ENCODE data around the gene PCDHB8. TPM values are rescaled to one million over a fixed set of nuclear protein-coding genes. Genes with fewer than 3 reads are reported as not detected.
"Not testable (repeated sequence)": the region's sequence is repeated elsewhere in the genome, so short reads cannot be mapped to it uniquely, and the experiment has no call there.

Gene PCDHB8
- total and polyA plus RNA-seq, 7 experiments from 2014 or later, result not detected

GRCh38 chr5:141182248-141182647, 4.7 kb downstream of the PCDHB8 start, which contains the start of gene PCDHB16:
TSS of gene PCDHB16 (plus strand) at chr5:141182387. CDS start at chr5:141182560, 173 bp downstream.
- H3K9me3 Mint-ChIP-seq, result peaks cover 10 to 59% (median 33%) of the 10 kb centered on the region in 11 donors
- H3K27me3 Mint-ChIP-seq, result peaks cover 0 to 62% (median 58%) of the 10 kb centered on the region in 5 donors
- peaks cover 0 to 9% (median 5%) of the 10 kb centered on the region in 7 donors for H3K4me1 Mint-ChIP-seq
- DNase-seq, result no peak
- H3K36me3 ChIP-seq (ENCODE audit: control insufficient read depth in 2 of 3, insufficient read depth in 3 of 3, low read length in 3 of 3), result no peaks in the 10 kb centered on the region
- H3K27ac ChIP-seq (ENCODE audit: low read depth, low read length), result no peak within 1 kb of the TSS
- ChIA-PET POLR2A (no interaction called here), CTCF (interaction anchor here (0.6 to 1.0 kb wide), 2 partner anchors 332 to 654 kb away, joined by 3 read pairs; no protein-coding TSS in a partner anchor)
- H3K4me1 ChIP-seq (ENCODE audit: control insufficient read depth in 2 of 2, insufficient read depth in 2 of 2, low read length in 2 of 2), result no peaks in the 10 kb centered on the region
- peaks cover 0 to 7% (median 0%) of the 10 kb centered on the region in 3 experiments for H3K9me3 ChIP-seq (ENCODE audit: control insufficient read depth in 2 of 3, low read length in 3 of 3)
- peaks cover 5 to 33% (median 18%) of the 10 kb centered on the region in 5 donors for H3K36me3 Mint-ChIP-seq
- H3K4me3 Mint-ChIP-seq, result no peak within 1 kb of the TSS
- peak within 1 kb of the TSS in 2 of 9 donors; percentile 18 to 25 for H3K27ac Mint-ChIP-seq
- intact Hi-C loops (cut with micrococcal nuclease), result no loop called here
- no peak within 1 kb of the TSS for H3K4me3 ChIP-seq (ENCODE audit: low read length)
- no peak for ATAC-seq
- H3K27me3 ChIP-seq (ENCODE audit: control insufficient read depth in 2 of 2, insufficient read depth in 2 of 2, low read length in 2 of 2), result no peaks in the 10 kb centered on the region

GRCh38 chr5:141184117-141184855, 6.7 kb downstream of the PCDHB8 start:
- H3K4me3 Mint-ChIP-seq; POLR2A ChIA-PET; H3K4me1 ChIP-seq (ENCODE audit: control insufficient read depth in 2 of 2, insufficient read depth in 2 of 2, low read length in 2 of 2); CTCF ChIA-PET; intact Hi-C loops (cut with micrococcal nuclease); H3K27ac ChIP-seq (ENCODE audit: low read depth, low read length); H3K4me3 ChIP-seq (ENCODE audit: low read length); H3K27me3 ChIP-seq (ENCODE audit: control insufficient read depth in 2 of 2, insufficient read depth in 2 of 2, low read length in 2 of 2); H3K36me3 ChIP-seq (ENCODE audit: control insufficient read depth in 2 of 3, insufficient read depth in 3 of 3, low read length in 3 of 3); ATAC-seq; H3K27ac Mint-ChIP-seq; DNase-seq; H3K9me3 ChIP-seq (ENCODE audit: control insufficient read depth in 2 of 3, low read length in 3 of 3): not testable (repeated sequence)
- peaks cover 7 to 37% (median 22%) of the 10 kb centered on the region in 5 donors for H3K36me3 Mint-ChIP-seq
- H3K4me1 Mint-ChIP-seq, result peaks cover 0 to 12% (median 5%) of the 10 kb centered on the region in 7 donors
- peaks cover 3 to 76% (median 72%) of the 10 kb centered on the region in 5 donors for H3K27me3 Mint-ChIP-seq
- peaks cover 10 to 74% (median 44%) of the 10 kb centered on the region in 11 donors for H3K9me3 Mint-ChIP-seq

- Mint-ChIP-seq H3K4me1 (peaks cover 0 to 12% (median 5%) of the 10 kb centered on the region in 7 donors), H3K27me3 (peaks cover 3 to 86% (median 76%) of the 10 kb centered on the region in 5 donors), H3K27ac (no peak within 1 kb of the TSS), H3K36me3 (peaks cover 7 to 38% (median 28%) of the 10 kb centered on the region in 5 donors), H3K9me3 (peaks cover 12 to 80% (median 50%) of the 10 kb centered on the region in 11 donors), H3K4me3 (peak within 1 kb of the TSS; percentile 15 to 64 (median 35))
- Histone ChIP-seq H3K9me3 (ENCODE audit: control insufficient read depth in 2 of 3, low read length in 3 of 3) (peaks cover 0 to 7% (median 0%) of the 10 kb centered on the region in 3 experiments), H3K27me3 (ENCODE audit: control insufficient read depth in 2 of 2, insufficient read depth in 2 of 2, low read length in 2 of 2) (no peaks in the 10 kb centered on the region), H3K4me1 (ENCODE audit: control insufficient read depth in 2 of 2, insufficient read depth in 2 of 2, low read length in 2 of 2) (no peaks in the 10 kb centered on the region), H3K36me3 (ENCODE audit: control insufficient read depth in 2 of 3, insufficient read depth in 3 of 3, low read length in 3 of 3) (no peaks in the 10 kb centered on the region), H3K27ac (ENCODE audit: low read depth, low read length) (no peak within 1 kb of the TSS), H3K4me3 (ENCODE audit: low read length) (no peak within 1 kb of the TSS)
- DNase-seq (peak in 1 of 9 donors; percentile 14), ATAC-seq (no peak)
- intact Hi-C loops (cut with micrococcal nuclease), result loop anchor here (1.0 to 5.0 kb wide), 2 partner anchors 375 to 377 kb away; no protein-coding TSS in a partner anchor
- ChIA-PET POLR2A (no interaction called here), CTCF (interaction anchor here (0.7 to 1.0 kb wide), 2 partner anchors 10 to 134 kb away, joined by 3 to 5 read pairs; partner anchors contain the start of gene PCDHB8)
These were observed 9.4 kb downstream of the PCDHB8 start, which contains the start of gene PCDHB9 for GRCh38 chr5:141186897-141187512. TSS of gene PCDHB9 (plus strand) at chr5:141187161. CDS start at chr5:141187319, 158 bp downstream.

- H3K27ac Mint-ChIP-seq; H3K4me1 ChIP-seq (ENCODE audit: control insufficient read depth in 2 of 2, insufficient read depth in 2 of 2, low read length in 2 of 2); H3K27ac ChIP-seq (ENCODE audit: low read depth, low read length); DNase-seq; H3K9me3 ChIP-seq (ENCODE audit: control insufficient read depth in 2 of 3, low read length in 3 of 3); POLR2A ChIA-PET; H3K36me3 ChIP-seq (ENCODE audit: control insufficient read depth in 2 of 3, insufficient read depth in 3 of 3, low read length in 3 of 3); H3K27me3 ChIP-seq (ENCODE audit: control insufficient read depth in 2 of 2, insufficient read depth in 2 of 2, low read length in 2 of 2); H3K4me3 ChIP-seq (ENCODE audit: low read length); ATAC-seq; CTCF ChIA-PET; H3K4me3 Mint-ChIP-seq: not testable (repeated sequence)
- peaks cover under 1 to 34% (median 19%) of the 10 kb centered on the region in 5 donors for H3K36me3 Mint-ChIP-seq
- peaks cover 0 to 12% (median 5%) of the 10 kb centered on the region in 7 donors for H3K4me1 Mint-ChIP-seq
- peaks cover 3 to 86% (median 74%) of the 10 kb centered on the region in 5 donors for H3K27me3 Mint-ChIP-seq
- intact Hi-C loops (cut with micrococcal nuclease), result loop anchor here in 1 of 2 donors (5.0 kb wide), 1 partner anchor 374 kb away; no protein-coding TSS in a partner anchor
- peaks cover 9 to 80% (median 45%) of the 10 kb centered on the region in 11 donors for H3K9me3 Mint-ChIP-seq
These were observed 11.1 kb downstream of the PCDHB8 start for GRCh38 chr5:141188682-141189081.

GRCh38 chr5:141189131-141189530, 11.5 kb downstream of the PCDHB8 start:
- H3K4me1 ChIP-seq (ENCODE audit: control insufficient read depth in 2 of 2, insufficient read depth in 2 of 2, low read length in 2 of 2); H3K27ac ChIP-seq (ENCODE audit: low read depth, low read length); DNase-seq; H3K27me3 ChIP-seq (ENCODE audit: control insufficient read depth in 2 of 2, insufficient read depth in 2 of 2, low read length in 2 of 2); H3K36me3 ChIP-seq (ENCODE audit: control insufficient read depth in 2 of 3, insufficient read depth in 3 of 3, low read length in 3 of 3); H3K4me3 Mint-ChIP-seq; H3K4me3 ChIP-seq (ENCODE audit: low read length); POLR2A ChIA-PET; ATAC-seq; H3K9me3 ChIP-seq (ENCODE audit: control insufficient read depth in 2 of 3, low read length in 3 of 3); H3K27ac Mint-ChIP-seq; CTCF ChIA-PET: not testable (repeated sequence)
- Mint-ChIP-seq H3K9me3 (peaks cover 9 to 81% (median 45%) of the 10 kb centered on the region in 11 donors), H3K27me3 (peaks cover 3 to 86% (median 73%) of the 10 kb centered on the region in 5 donors), H3K36me3 (peaks cover 0 to 34% (median 19%) of the 10 kb centered on the region in 5 donors), H3K4me1 (peaks cover 0 to 12% (median 5%) of the 10 kb centered on the region in 7 donors)
- intact Hi-C loops (cut with micrococcal nuclease), result loop anchor here in 1 of 2 donors (5.0 kb wide), 1 partner anchor 373 kb away; no protein-coding TSS in a partner anchor

GRCh38 chr5:141192110-141192725, 14.6 kb downstream of the PCDHB8 start, which contains the start of gene PCDHB10:
TSS of gene PCDHB10 (plus strand) at chr5:141192353. CDS start at chr5:141192553, 200 bp downstream.
- Mint-ChIP-seq H3K27me3 (peaks cover 3 to 81% (median 58%) of the 10 kb centered on the region in 5 donors), H3K4me1 (peaks cover 0 to 5% (median 3%) of the 10 kb centered on the region in 7 donors), H3K36me3 (peaks cover 0 to 36% (median 13%) of the 10 kb centered on the region in 5 donors), H3K27ac (no peak within 1 kb of the TSS), H3K9me3 (peaks cover 6 to 84% (median 44%) of the 10 kb centered on the region in 11 donors), H3K4me3 (peak within 1 kb of the TSS in 4 of 10 donors; percentile 11 to 46 (median 21))
- no peak for ATAC-seq
- H3K27ac ChIP-seq (ENCODE audit: low read depth, low read length), result no peak within 1 kb of the TSS
- CTCF ChIA-PET, result no interaction called here
- intact Hi-C loops (cut with micrococcal nuclease), result no loop called here
- H3K4me1 ChIP-seq (ENCODE audit: control insufficient read depth in 2 of 2, insufficient read depth in 2 of 2, low read length in 2 of 2), result no peaks in the 10 kb centered on the region
- no peaks in the 10 kb centered on the region for H3K27me3 ChIP-seq (ENCODE audit: control insufficient read depth in 2 of 2, insufficient read depth in 2 of 2, low read length in 2 of 2)
- POLR2A ChIA-PET, result no interaction called here
- no peaks in the 10 kb centered on the region for H3K36me3 ChIP-seq (ENCODE audit: control insufficient read depth in 2 of 3, insufficient read depth in 3 of 3, low read length in 3 of 3)
- DNase-seq, result no peak
- H3K9me3 ChIP-seq (ENCODE audit: control insufficient read depth in 2 of 3, low read length in 3 of 3), result peaks cover 0 to 10% (median 0%) of the 10 kb centered on the region in 3 experiments
- no peak within 1 kb of the TSS for H3K4me3 ChIP-seq (ENCODE audit: low read length)

Data from naive thymus-derived CD4-positive, alpha-beta T cell (primary cell).